ENCODE results near the gene MARCHF10. TPM values are rescaled to one million over a fixed set of nuclear protein-coding genes. Genes with fewer than 3 reads are reported as not detected.
"Not testable (repeated sequence)": the region's sequence is repeated elsewhere in the genome, so short reads cannot be mapped to it uniquely, and the experiment has no call there.

MARCHF10 gene
- total and polyA plus RNA-seq, 2 donors: 0.14 to 1.1 TPM

GRCh38 chr17:62793919-62794665 is 14.0 kb downstream of the MARCHF10 start:
- 50% methylated on average over 3 of the region's 3 CpGs for whole genome bisulfite sequencing
- DNase-seq (ENCODE audit: low read depth in 6 of 9, low spot score in 9 of 9): no peak
- H3K4me3 ChIP-seq (ENCODE audit: low read length in 2 of 2): no peak overlapping the region
- H3K27me3 ChIP-seq (ENCODE audit: control insufficient read depth in 2 of 2, insufficient read depth in 1 of 2, low read length in 1 of 2): no peaks in the 10 kb centered on the region
- peaks cover 5 to 7% of the 10 kb centered on the region in 2 donors for H3K4me1 ChIP-seq (ENCODE audit: control insufficient read depth in 2 of 2, insufficient read depth in 2 of 2, low read length in 2 of 2)
- no peaks in the 10 kb centered on the region for H3K36me3 ChIP-seq (ENCODE audit: control insufficient read depth in 2 of 2, insufficient read depth in 2 of 2, low read length in 1 of 2)
- H3K9me3 ChIP-seq (ENCODE audit: control insufficient read depth in 2 of 2, insufficient read depth in 1 of 2, low read length in 1 of 2): peaks cover 0 to 3% of the 10 kb centered on the region in 2 donors
- H3K27ac ChIP-seq (ENCODE audit: low read depth in 1 of 2, low read length in 1 of 2): no peak overlapping the region

GRCh38 chr17:62792447-62792800 is 15.7 kb downstream of the MARCHF10 start:
- Histone ChIP-seq H3K27ac (ENCODE audit: low read depth in 1 of 2, low read length in 1 of 2) (no peak overlapping the region), H3K4me1 (ENCODE audit: control insufficient read depth in 2 of 2, insufficient read depth in 2 of 2, low read length in 2 of 2) (peaks cover 5 to 7% of the 10 kb centered on the region in 2 donors), H3K4me3 (ENCODE audit: low read length in 2 of 2) (no peak overlapping the region), H3K9me3 (ENCODE audit: control insufficient read depth in 2 of 2, insufficient read depth in 1 of 2, low read length in 1 of 2) (peaks cover 0 to 3% of the 10 kb centered on the region in 2 donors), H3K36me3 (ENCODE audit: control insufficient read depth in 2 of 2, insufficient read depth in 2 of 2, low read length in 1 of 2) (no peaks in the 10 kb centered on the region), H3K27me3 (ENCODE audit: control insufficient read depth in 2 of 2, insufficient read depth in 1 of 2, low read length in 1 of 2) (no peaks in the 10 kb centered on the region)
- 100% methylated on average over 1 of the region's 1 CpG for WGBS
- DNase-seq (ENCODE audit: low read depth in 6 of 9, low spot score in 9 of 9): no peak

DNA sequence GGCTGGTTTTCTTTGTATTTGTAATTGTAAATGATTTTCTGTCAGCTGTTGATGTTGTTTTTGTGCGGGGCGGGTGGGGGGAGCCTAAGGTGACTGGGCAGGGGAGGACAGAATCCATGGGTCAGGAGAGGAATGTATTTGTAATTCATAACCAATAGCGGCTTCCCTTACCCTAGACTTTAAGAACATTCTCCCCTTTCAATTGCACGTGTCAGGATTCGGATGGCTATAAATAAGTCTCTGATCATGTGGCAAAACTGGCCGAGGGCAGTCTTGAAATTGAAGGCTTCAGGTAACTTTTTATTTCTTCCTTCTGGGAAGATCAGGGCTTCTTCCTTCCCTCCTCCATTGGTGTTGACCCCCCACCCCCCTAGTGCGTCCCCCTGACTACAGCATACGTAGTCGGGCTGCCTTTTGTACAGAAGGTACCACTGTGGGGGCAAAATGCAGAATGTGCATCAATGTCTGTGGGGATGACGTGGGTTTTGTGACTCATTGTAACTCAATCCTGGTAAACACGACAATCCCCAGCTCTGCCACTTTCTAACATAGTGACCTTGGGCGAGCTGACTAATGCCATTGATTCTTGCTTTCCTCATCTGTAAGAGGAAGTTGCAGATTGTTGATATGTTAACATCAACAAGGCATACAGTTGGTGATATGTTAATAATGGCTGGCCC is 16.2 kb downstream of the MARCHF10 start:
- H3K9me3 ChIP-seq (ENCODE audit: control insufficient read depth in 2 of 2, insufficient read depth in 1 of 2, low read length in 1 of 2): peaks cover 0 to 3% of the 10 kb centered on the region in 2 donors
- peaks cover 5 to 7% of the 10 kb centered on the region in 2 donors for H3K4me1 ChIP-seq (ENCODE audit: control insufficient read depth in 2 of 2, insufficient read depth in 2 of 2, low read length in 2 of 2)
- no peak for DNase-seq (ENCODE audit: low read depth in 6 of 9, low spot score in 9 of 9)
- H3K27me3 ChIP-seq (ENCODE audit: control insufficient read depth in 2 of 2, insufficient read depth in 1 of 2, low read length in 1 of 2): no peaks in the 10 kb centered on the region
- H3K36me3 ChIP-seq (ENCODE audit: control insufficient read depth in 2 of 2, insufficient read depth in 2 of 2, low read length in 1 of 2): no peaks in the 10 kb centered on the region
- no peak overlapping the region for H3K4me3 ChIP-seq (ENCODE audit: low read length in 2 of 2)
- WGBS: 84% methylated on average over 12 of the region's 12 CpGs
- H3K27ac ChIP-seq (ENCODE audit: low read depth in 1 of 2, low read length in 1 of 2): no peak overlapping the region

- DNase-seq (ENCODE audit: low read depth in 6 of 9, low spot score in 9 of 9): no peak
- Histone ChIP-seq H3K27me3 (ENCODE audit: control insufficient read depth in 2 of 2, insufficient read depth in 1 of 2, low read length in 1 of 2) (no peaks in the 10 kb centered on the region), H3K4me3 (ENCODE audit: low read length in 2 of 2) (no peak overlapping the region), H3K36me3 (ENCODE audit: control insufficient read depth in 2 of 2, insufficient read depth in 2 of 2, low read length in 1 of 2) (no peaks in the 10 kb centered on the region), H3K27ac (ENCODE audit: low read depth in 1 of 2, low read length in 1 of 2) (no peak overlapping the region), H3K9me3 (ENCODE audit: control insufficient read depth in 2 of 2, insufficient read depth in 1 of 2, low read length in 1 of 2) (peaks cover 0 to 3% of the 10 kb centered on the region in 2 donors), H3K4me1 (ENCODE audit: control insufficient read depth in 2 of 2, insufficient read depth in 2 of 2, low read length in 2 of 2) (peaks cover 5 to 7% of the 10 kb centered on the region in 2 donors)
- 69% methylated on average over 6 of the region's 6 CpGs for WGBS
Observed at GRCh38 chr17:62791235-62791734, 16.8 kb downstream of the MARCHF10 start.

DNA sequence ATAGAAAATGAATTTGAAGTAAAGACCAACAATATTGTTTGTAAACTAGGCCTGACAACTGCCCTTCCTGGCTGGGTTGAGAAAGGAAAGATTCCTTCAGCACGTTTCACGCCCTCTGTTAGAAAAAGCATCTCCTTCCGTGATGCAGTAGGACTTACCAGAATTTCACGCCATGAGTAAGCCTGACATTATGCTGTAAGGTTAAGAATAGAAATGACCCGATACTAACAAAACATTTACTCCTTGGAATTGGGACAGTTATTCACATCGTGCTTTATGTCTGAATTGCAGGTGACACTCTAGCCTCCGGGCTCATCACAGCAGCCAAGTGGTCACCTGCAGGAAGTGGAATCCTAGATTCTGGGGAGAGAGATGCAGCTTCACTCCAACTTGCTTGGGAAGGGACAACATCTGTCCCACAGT is 17.5 kb downstream of the MARCHF10 start:
- H3K36me3 ChIP-seq (ENCODE audit: control insufficient read depth in 2 of 2, insufficient read depth in 2 of 2, low read length in 1 of 2): no peaks in the 10 kb centered on the region
- no peak overlapping the region for H3K27ac ChIP-seq (ENCODE audit: low read depth in 1 of 2, low read length in 1 of 2)
- H3K4me1 ChIP-seq (ENCODE audit: control insufficient read depth in 2 of 2, insufficient read depth in 2 of 2, low read length in 2 of 2): peaks cover 5 to 7% of the 10 kb centered on the region in 2 donors
- H3K9me3 ChIP-seq (ENCODE audit: control insufficient read depth in 2 of 2, insufficient read depth in 1 of 2, low read length in 1 of 2): peaks cover 0 to 3% of the 10 kb centered on the region in 2 donors
- no peak overlapping the region for H3K4me3 ChIP-seq (ENCODE audit: low read length in 2 of 2)
- H3K27me3 ChIP-seq (ENCODE audit: control insufficient read depth in 2 of 2, insufficient read depth in 1 of 2, low read length in 1 of 2): no peaks in the 10 kb centered on the region
- no peak for DNase-seq (ENCODE audit: low read depth in 6 of 9, low spot score in 9 of 9)
- WGBS: 95% methylated on average over 7 of the region's 7 CpGs

DNA sequence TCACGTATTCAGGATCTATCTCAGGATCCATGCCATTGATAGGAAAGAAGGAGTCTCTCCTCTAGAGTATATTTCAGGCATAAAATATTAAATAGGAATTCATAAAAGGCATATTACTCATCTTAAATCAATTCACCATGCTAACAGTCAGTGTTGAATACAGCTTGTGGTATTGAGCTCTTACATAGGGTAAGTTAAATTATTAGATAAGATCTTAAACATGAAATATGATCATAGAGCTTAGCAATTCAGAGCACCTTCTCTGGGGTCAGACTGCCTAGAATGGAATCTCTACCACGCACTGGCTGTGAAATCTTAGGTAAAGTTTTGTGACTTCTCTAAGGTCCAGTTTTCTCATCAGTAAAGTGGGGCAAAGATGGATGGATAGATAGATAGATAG is 20.7 kb downstream of the MARCHF10 start:
- Histone ChIP-seq H3K4me3 (ENCODE audit: low read length in 2 of 2) (no peak overlapping the region), H3K27me3 (ENCODE audit: control insufficient read depth in 2 of 2, insufficient read depth in 1 of 2, low read length in 1 of 2) (no peaks in the 10 kb centered on the region), H3K4me1 (ENCODE audit: control insufficient read depth in 2 of 2, insufficient read depth in 2 of 2, low read length in 2 of 2) (no peaks in the 10 kb centered on the region), H3K27ac (ENCODE audit: low read depth in 1 of 2, low read length in 1 of 2) (no peak overlapping the region), H3K36me3 (ENCODE audit: control insufficient read depth in 2 of 2, insufficient read depth in 2 of 2, low read length in 1 of 2) (no peaks in the 10 kb centered on the region), H3K9me3 (ENCODE audit: control insufficient read depth in 2 of 2, insufficient read depth in 1 of 2, low read length in 1 of 2) (no peaks in the 10 kb centered on the region)
- 96% methylated on average over 2 of the region's 2 CpGs for WGBS
- no peak for DNase-seq (ENCODE audit: low read depth in 6 of 9, low spot score in 9 of 9)

GRCh38 chr17:62786646-62787045 is 21.5 kb downstream of the MARCHF10 start:
- H3K27me3 ChIP-seq (ENCODE audit: control insufficient read depth in 2 of 2, insufficient read depth in 1 of 2, low read length in 1 of 2): no peaks in the 10 kb centered on the region
- H3K36me3 ChIP-seq (ENCODE audit: control insufficient read depth in 2 of 2, insufficient read depth in 2 of 2, low read length in 1 of 2): no peaks in the 10 kb centered on the region
- DNase-seq (ENCODE audit: low read depth in 6 of 9, low spot score in 9 of 9): no peak
- H3K4me3 ChIP-seq (ENCODE audit: low read length in 2 of 2): no peak overlapping the region
- no peaks in the 10 kb centered on the region for H3K9me3 ChIP-seq (ENCODE audit: control insufficient read depth in 2 of 2, insufficient read depth in 1 of 2, low read length in 1 of 2)
- WGBS: 98% methylated on average over 2 of the region's 2 CpGs
- no peaks in the 10 kb centered on the region for H3K4me1 ChIP-seq (ENCODE audit: control insufficient read depth in 2 of 2, insufficient read depth in 2 of 2, low read length in 2 of 2)
- H3K27ac ChIP-seq (ENCODE audit: low read depth in 1 of 2, low read length in 1 of 2): no peak overlapping the region

DNA sequence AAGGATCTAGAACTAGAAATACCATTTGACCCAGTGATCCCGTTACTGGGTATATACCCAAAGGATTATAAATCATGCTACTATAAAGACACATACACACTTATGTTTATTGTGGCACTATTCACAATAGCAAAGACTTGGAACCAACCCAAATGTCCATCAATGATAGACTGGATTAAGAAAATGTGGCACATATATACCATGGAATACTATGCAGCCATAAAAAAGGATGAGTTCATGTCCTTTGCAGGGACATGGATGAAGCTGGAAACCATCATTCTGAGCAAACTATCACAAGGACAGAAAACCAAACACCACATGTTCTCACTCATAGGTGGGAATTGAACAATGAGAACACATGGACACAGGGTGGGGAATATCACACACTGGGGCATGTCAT is 22.1 kb downstream of the MARCHF10 start:
- H3K4me1 ChIP-seq (ENCODE audit: control insufficient read depth in 2 of 2, insufficient read depth in 2 of 2, low read length in 2 of 2); DNase-seq (ENCODE audit: low read depth in 6 of 9, low spot score in 9 of 9); H3K27ac ChIP-seq (ENCODE audit: low read depth in 1 of 2, low read length in 1 of 2); H3K4me3 ChIP-seq (ENCODE audit: low read length in 2 of 2); H3K36me3 ChIP-seq (ENCODE audit: control insufficient read depth in 2 of 2, insufficient read depth in 2 of 2, low read length in 1 of 2); H3K27me3 ChIP-seq (ENCODE audit: control insufficient read depth in 2 of 2, insufficient read depth in 1 of 2, low read length in 1 of 2); H3K9me3 ChIP-seq (ENCODE audit: control insufficient read depth in 2 of 2, insufficient read depth in 1 of 2, low read length in 1 of 2): not testable (repeated sequence)
- 96% methylated on average over 1 of the region's 1 CpG for WGBS

- no peak overlapping the region for H3K4me3 ChIP-seq (ENCODE audit: low read length in 2 of 2)
- H3K9me3 ChIP-seq (ENCODE audit: control insufficient read depth in 2 of 2, insufficient read depth in 1 of 2, low read length in 1 of 2): no peaks in the 10 kb centered on the region
- DNase-seq (ENCODE audit: low read depth in 6 of 9, low spot score in 9 of 9): no peak
- no peaks in the 10 kb centered on the region for H3K4me1 ChIP-seq (ENCODE audit: control insufficient read depth in 2 of 2, insufficient read depth in 2 of 2, low read length in 2 of 2)
- no peaks in the 10 kb centered on the region for H3K27me3 ChIP-seq (ENCODE audit: control insufficient read depth in 2 of 2, insufficient read depth in 1 of 2, low read length in 1 of 2)
- H3K36me3 ChIP-seq (ENCODE audit: control insufficient read depth in 2 of 2, insufficient read depth in 2 of 2, low read length in 1 of 2): no peaks in the 10 kb centered on the region
- 89% methylated on average over 1 of the region's 1 CpG for WGBS
- no peak overlapping the region for H3K27ac ChIP-seq (ENCODE audit: low read depth in 1 of 2, low read length in 1 of 2)
Observed at GRCh38 chr17:62782730-62783270, 25.3 kb downstream of the MARCHF10 start.

Data from thymus (tissue), 11 donors.